ENCODE results near the gene PNCK.

Gene PNCK

DNA sequence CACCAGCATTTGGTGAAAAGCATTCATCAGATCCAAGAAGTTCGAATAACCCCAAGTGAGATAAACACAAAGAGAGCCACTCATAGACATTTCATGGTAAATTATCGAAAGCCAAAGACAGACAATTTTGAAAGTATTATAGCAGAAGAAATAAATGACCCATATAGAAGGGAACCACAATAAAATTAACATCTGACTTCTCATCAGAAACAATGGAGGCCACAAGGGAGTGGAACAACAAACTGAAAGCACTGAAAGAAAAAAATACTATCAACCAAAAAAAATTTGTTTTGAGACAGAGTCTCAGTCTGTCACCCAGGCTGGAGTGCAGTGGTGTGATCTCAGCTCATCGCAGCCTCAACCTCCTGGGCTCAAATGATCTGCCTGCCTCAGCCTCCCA, 14.3 kb downstream of the PNCK start:
- no peak for DNase-seq (ENCODE audit: low spot score)

GRCh38 chrX:153657161-153657560, 16.5 kb downstream of the PNCK start:
- DNase-seq (ENCODE audit: low spot score) = no peak

DNA sequence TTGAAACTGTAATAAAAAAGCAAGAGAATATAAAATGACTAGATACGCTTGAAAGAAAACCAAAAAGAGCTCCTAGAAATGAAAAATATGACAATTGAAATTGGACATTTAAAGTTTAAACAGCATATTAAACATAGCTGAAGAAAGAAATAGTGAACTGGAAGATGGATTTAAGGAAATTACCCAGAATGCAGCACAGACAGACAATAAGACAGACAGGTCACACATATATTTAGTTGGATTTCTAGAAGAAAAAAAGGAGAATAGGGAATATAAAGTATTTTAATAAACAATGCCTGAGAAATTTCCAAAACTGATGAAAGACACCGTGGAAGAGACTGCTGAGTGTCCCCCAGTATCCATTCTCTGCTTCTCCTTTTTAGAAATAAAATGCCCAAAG, 20.1 kb downstream of the PNCK start:
- no peak for DNase-seq (ENCODE audit: low spot score)

- DNase-seq (ENCODE audit: low spot score) = peak; percentile 32
Measured at GRCh38 chrX:153651540-153652079, 22.0 kb downstream of the PNCK start.

DNA sequence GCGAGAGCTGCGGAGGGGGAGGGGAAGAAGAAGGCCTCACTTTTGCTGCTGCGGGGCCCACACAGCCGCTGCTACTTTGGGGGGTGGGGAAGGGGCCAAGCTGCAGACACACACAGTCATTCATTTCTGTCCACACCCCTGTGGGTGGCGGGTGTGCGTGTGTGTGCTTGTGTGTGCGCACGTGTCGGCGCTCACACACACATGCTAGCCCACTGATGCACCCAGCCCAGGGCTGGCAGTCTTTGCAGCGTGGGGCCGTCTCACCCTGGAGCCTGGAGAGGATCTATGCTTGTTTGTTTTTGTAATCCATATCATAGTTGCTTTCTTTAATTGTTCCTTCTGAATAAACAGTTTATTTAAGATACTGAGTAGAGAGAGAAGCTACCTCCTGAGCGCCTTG, 22.7 kb downstream of the PNCK start:
- no peak for DNase-seq (ENCODE audit: low spot score)

DNA sequence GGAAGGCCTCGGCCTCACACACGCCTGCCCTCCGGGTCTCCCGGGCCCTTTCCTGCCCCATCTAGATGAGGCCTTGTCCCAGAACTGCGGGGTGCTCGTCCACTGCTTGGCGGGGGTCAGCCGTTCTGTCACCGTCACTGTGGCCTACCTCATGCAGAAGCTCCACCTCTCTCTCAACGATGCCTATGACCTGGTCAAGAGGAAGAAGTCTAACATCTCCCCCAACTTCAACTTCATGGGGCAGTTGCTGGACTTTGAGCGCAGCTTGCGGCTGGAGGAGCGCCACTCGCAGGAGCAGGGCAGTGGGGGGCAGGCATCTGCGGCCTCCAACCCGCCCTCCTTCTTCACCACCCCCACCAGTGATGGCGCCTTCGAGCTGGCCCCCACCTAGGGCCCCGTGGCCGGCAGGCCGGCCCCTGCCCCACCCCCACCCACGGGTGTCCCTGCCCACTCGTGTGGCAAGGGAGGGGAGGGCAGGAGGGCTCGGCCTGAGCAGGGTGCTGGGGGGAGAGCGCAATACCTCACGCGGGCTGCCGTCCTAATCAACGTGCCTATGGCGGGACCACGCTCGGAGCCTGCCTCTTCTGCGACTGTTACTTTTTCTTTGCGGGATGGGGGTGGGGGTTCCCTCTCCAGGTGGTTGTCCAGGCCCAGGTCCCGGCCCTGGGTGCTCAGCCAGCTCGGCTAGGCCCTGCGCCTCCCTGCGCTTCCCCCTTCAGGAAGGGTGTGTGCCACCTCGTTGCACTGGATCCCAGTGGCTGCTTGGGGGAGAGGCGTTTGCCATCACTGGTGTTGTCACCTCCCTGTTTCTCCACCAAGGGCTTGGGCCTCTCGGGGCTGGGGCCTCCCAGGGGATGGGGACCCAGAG, 23.5 kb downstream of the PNCK start:
- DNase-seq (ENCODE audit: low spot score) = no peak

DNA sequence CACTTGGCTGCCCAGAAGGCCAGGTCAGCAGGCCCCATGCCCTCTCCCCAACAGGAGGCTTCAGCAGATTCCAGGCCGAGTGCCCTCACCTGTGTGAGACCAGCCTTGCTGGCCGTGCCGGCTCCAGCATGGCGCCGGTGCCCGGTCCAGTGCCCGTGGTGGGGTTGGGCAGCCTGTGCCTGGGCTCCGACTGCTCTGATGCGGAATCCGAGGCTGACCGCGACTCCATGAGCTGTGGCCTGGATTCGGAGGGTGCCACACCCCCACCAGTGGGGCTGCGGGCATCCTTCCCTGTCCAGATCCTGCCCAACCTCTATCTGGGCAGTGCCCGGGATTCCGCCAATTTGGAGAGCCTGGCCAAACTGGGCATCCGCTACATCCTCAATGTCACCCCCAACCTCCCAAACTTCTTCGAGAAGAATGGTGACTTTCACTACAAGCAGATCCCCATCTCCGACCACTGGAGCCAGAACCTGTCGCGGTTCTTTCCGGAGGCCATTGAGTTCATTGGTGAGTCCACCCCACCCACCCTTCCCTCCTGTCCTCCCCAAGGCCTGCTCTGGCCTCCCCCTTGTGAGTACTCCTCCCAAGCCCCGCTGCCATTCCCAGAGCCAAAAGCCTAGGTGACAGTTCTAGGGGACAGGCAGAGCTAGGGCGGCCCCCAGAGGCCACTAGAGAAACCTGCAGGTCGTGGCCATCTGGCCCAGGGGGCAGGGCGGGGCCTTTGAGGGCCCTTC, 24.3 kb downstream of the PNCK start:
- peak; percentile 68 for DNase-seq (ENCODE audit: low spot score)

GRCh38 chrX:153648358-153649177, 25.0 kb downstream of the PNCK start:
- no peak for DNase-seq (ENCODE audit: low spot score)

- DNase-seq (ENCODE audit: low spot score) = no peak
Measured at GRCh38 chrX:153647461-153648357, 25.9 kb downstream of the PNCK start.

- no peak for DNase-seq (ENCODE audit: low spot score)
Measured at GRCh38 chrX:153646620-153647373, 26.8 kb downstream of the PNCK start, which contains the start of gene DUSP9. DUSP9 (plus strand) TSS chrX:153647203; CDS start chrX:153647954, 751 bp downstream.

GRCh38 chrX:153645921-153646488, 27.6 kb downstream of the PNCK start:
- no peak for DNase-seq (ENCODE audit: low spot score)

DNA sequence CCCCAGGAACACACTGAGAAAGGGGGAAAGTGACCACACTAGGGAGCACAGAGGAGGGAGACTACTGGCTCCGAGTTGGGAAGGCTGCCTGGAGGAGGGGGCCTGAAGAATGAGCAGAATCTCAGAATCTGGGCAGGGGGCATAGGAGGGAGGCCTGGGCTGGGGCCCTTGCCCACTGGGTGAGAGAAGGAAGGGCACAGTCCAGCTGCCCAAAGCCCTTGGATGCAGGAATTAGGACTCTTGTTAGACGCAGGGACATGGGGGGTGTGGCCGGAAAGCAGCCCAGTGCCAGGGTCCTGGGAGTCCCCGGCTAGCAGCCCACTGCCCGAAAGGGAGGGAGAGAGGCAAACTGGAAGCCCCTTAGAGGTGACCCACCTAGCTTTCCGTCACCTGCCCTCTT, 28.5 kb downstream of the PNCK start:
- no peak for DNase-seq (ENCODE audit: low spot score)

GRCh38 chrX:153644356-153645125, 29.1 kb downstream of the PNCK start:
- DNase-seq (ENCODE audit: low spot score) = no peak

- no peak for DNase-seq (ENCODE audit: low spot score)
Measured at GRCh38 chrX:153643431-153644351, 29.9 kb downstream of the PNCK start.

DNA sequence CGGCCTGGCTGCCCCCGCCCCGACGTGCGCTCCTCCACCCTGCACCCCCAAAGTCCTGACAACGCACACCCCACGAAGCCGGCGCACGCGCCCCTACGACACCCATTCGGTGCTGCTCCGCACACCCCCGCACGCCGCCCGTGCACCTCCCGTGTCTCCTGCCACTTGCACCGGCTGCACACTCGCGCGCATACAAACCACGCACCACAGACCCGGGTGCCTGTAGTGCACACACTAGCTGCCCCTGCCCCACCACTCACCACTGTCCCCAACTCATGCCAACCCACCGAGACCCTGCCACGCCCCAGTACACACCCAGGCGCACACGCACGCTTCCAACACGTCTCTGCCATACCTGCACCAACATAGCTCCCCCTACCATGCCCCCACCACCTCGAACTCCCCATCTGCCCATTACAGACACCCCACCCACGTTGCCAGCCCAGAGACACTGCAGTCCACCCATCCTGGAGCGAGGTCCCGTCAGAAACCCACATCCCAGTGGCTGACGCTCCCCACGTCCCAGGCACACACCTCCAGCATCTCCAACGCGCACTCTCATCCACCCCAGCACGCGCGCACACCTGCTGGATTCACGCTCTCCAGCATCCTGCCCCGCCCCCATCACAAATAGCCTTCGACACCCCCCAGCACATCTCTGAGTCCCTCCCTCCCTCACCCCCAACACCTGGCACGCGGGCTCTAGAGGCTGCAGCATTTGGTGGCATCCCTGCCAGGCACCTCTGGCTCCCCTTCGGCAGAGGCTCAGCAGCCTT, 30.8 kb downstream of the PNCK start:
- no peak for DNase-seq (ENCODE audit: low spot score)

GRCh38 chrX:153642051-153642654, 31.5 kb downstream of the PNCK start:
- no peak for DNase-seq (ENCODE audit: low spot score)

- DNase-seq (ENCODE audit: low spot score) = no peak
Measured at GRCh38 chrX:153641627-153642026, 32.0 kb downstream of the PNCK start.

Data from RKO (cell line).